Epithelial cell of esophagus (primary cell): Measurements from ENCODE around the gene NRN1L.
"Not testable (repeated sequence)": the region's sequence is repeated elsewhere in the genome, so short reads cannot be mapped to it uniquely, and the experiment has no call there.

ENCODE experiments used
- DNase-seq: peaks from one replicate; pipeline ENCODE4 v3.0.0; 2010; ENCODE audit warnings: low read depth
- H3K4me3 ChIP-seq: 2 replicates; pipeline ENCODE4 v1.5.1; 2011; ENCODE audit warnings: mild to moderate bottlenecking, low read length, control low read depth
- TF ChIP-seq, protein P1 (sequence below): IDR thresholded peaks from 2 replicates; pipeline ENCODE4 v1.5.1; 2011; ENCODE audit warnings: low read depth, mild to moderate bottlenecking, low read length, control low read depth, inconsistent platforms; ENCODE audit not compliant: insufficient read depth; ENCODE audit errors: missing control alignments

Gene NRN1L

DNA sequence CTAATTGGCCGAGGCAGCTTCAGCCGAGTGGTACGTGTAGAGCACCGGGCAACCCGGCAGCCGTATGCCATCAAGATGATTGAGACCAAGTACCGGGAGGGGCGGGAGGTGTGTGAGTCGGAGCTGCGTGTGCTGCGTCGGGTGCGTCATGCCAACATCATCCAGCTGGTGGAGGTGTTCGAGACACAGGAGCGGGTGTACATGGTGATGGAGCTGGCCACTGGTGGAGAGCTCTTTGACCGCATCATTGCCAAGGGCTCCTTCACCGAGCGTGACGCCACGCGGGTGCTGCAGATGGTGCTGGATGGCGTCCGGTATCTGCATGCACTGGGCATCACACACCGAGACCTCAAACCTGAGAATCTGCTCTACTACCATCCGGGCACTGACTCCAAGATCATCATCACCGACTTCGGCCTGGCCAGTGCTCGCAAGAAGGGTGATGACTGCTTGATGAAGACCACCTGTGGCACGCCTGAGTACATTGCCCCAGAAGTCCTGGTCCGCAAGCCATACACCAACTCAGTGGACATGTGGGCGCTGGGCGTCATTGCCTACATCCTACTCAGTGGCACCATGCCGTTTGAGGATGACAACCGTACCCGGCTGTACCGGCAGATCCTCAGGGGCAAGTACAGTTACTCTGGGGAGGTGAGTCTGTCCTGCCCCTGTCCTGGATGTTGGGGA is 24.5 kb downstream of the NRN1L start:
- DNase-seq: no peak
- TF ChIP-seq, protein P1, sequence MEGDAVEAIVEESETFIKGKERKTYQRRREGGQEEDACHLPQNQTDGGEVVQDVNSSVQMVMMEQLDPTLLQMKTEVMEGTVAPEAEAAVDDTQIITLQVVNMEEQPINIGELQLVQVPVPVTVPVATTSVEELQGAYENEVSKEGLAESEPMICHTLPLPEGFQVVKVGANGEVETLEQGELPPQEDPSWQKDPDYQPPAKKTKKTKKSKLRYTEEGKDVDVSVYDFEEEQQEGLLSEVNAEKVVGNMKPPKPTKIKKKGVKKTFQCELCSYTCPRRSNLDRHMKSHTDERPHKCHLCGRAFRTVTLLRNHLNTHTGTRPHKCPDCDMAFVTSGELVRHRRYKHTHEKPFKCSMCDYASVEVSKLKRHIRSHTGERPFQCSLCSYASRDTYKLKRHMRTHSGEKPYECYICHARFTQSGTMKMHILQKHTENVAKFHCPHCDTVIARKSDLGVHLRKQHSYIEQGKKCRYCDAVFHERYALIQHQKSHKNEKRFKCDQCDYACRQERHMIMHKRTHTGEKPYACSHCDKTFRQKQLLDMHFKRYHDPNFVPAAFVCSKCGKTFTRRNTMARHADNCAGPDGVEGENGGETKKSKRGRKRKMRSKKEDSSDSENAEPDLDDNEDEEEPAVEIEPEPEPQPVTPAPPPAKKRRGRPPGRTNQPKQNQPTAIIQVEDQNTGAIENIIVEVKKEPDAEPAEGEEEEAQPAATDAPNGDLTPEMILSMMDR: no peak
- no peak overlapping the region for H3K4me3 ChIP-seq

DNA sequence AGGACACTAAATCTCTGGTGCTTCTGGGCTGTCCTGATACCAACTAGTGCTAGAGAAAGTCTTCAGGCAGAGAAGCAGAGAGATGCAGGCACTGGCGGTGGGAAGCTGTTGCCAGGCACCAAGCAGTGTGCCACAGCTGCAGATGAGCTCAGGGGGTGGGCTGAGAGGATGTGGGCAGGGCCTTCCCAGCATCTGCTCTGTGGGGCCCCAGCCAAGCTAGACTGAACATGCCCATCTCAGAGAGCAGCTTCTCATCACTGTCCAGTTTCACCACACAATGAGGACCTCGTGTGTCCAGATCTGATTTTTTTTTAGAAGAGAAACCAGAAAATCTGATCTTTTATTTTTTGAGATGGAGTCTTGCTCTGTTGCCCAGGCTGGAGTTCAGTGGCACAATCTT is 25.5 kb downstream of the NRN1L start:
- peak; percentile 81 for DNase-seq

DNA sequence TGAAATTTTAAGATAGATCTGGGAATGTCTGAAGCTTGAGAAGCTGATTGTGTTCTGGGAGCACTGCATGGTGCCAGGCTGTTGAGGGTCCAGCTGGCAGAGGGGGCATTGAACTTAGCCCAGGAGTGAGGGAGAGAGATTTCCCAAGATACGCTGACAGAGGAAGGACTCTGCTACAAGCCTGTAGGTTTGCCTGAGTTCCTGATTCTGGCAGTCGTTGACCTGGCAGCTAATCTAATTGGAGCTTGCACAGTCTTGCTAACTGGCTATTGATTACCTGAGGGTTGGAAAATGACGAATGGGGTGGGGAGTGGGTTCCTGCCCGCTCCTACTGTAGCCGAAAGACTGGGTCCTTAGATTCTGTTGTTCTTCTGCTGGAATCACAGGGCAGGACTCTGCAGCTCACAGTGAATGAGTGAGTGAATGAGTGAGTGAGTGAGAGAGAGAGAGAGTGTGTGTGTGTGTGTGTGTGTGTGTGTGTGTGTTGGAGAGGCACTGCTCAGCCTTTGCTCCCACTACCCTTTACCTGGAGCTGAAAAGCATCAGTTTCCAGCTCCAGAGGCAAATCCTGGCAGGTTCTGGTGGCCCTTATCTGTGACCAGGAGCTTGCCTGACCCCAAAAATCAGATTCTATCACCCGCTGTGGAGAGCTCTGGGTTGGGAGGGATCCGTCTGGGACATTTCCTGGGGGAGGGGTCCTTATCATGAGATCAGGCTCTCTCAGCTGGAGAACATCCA is 30.2 kb downstream of the NRN1L start:
- TF ChIP-seq, protein P1: no peak
- DNase-seq: no peak
- H3K4me3 ChIP-seq: no peak overlapping the region

More for the DNA sequence above, 25.5 kb downstream of the NRN1L start:
- no peak overlapping the region for H3K4me3 ChIP-seq
- TF ChIP-seq, protein P1: no peak

DNA sequence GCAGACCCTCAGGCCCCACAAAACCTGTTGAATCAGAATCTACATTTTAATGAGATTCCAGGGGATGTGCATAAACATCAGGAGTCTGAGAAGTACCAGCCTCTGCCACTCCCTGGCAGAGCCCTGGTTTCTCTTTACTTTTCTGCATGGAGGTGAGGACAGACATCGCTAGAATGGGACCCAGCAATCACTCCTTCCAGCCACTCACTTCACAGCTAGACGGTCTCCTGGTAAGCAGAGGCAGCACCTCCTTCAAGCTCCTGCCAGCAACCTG is 30.7 kb downstream of the NRN1L start:
- not testable (repeated sequence) for DNase-seq, H3K4me3 ChIP-seq

DNA sequence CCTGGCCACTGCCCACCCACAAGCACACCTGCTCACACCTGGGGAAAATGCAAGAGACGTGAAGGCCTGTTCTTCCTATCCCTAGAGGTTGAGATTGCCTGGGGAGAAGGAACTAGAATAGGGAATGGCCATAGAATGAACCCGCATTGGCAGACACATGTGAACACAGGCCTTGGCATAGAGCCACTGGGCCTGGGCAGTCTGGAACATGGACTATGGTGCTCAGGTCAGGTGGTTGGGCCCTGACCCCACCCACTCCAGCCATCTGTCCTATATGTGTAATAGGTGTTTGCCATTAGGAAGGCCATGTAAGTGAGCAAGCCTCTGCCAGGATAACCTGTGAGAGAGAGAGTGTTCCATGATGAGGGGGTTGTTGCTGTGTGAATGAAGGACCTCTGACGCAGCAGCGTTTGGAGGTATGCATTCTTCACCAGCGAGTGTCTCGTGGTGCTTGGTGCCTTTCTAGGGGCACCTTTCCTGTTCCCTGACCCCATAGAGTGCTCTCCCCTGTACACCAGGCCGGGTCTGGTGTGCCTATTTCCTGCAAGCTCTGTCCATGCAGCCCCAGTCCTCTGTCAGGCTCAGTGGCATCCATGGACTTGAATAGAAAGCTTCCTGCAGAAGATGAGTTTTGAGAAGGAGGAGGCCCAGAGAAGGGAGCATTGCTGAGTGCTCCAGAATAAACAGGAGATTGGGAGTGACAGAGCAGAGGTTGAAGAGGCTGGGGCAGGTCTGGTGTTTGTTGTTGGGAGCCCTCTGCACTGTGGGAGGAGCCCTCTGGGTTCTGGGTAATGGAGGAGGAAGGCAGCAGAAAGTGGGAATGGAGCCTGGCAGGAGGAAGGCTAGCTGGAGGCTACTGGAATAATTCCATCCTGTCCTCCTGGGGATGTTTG is 31.4 kb downstream of the NRN1L start:
- H3K4me3 ChIP-seq: no peak overlapping the region
- TF ChIP-seq, protein P1: no peak
- DNase-seq: no peak

DNA sequence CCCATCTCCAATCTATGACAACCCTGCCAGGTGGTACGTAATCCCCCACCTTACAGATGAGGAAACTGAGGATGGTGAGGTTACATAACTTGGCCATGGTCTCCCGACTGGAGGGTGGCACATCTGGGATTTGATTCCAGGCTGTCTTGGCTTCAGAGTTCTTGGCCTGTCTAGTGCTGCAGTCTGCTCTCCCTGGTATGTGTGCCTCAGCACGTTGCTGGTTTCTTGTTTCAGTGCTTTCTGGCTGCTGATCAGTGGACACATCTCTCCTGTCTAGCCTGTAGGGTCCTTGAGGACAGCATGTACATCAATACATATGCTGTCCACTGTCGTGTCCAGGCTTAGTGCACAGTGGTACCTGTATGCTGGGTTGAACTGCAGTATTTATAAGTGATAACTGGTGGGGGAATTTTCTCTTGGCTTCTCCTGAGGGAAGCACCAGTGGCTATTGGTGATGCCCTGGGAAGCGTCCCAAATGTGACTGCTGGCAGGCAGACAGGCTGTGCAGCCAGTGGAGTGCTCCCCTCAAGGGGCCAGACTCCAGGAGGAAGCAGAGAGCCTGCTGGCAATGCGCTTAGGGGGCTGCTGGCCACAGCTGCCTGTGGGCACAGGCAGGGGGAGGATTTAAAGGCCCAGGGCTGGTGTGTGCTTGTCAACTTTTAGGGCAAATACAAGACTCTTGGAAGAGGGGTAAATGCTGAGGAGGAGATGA is 32.6 kb downstream of the NRN1L start:
- DNase-seq: no peak
- TF ChIP-seq, protein P1: no peak
- H3K4me3 ChIP-seq: no peak overlapping the region

DNA sequence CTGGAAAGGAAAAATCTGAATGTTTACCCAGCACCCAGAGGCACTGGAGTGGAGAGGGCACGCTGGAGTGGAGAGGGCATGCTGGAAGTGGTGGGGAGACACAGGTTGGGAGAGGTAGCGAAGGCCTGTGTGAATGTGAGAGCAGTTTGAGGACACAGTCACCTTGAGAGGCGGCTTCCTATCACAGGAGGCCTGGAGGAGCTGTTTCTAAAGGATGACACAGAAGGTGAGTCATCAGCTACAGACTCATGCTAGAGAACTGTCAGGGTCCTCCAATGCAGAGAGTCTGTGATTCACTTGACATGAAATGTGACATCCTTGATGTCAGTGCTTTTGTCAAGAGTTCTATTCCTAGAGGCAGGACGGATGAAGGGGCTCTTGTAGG is 33.2 kb downstream of the NRN1L start:
- H3K4me3 ChIP-seq: no peak overlapping the region
- TF ChIP-seq, protein P1: no peak
- peak; percentile 95 for DNase-seq
